Parathyroid adenoma (tissue), 2 donors: ENCODE results near the gene TSPAN32.

Experiments
- H2AFZ ChIP-seq: fragments of 300-600 bp; sonication (generic); one replicate; pipeline ENCODE4 v1.7.0; 2017; ENCODE audit warnings: antibody characterized with exemption, mild to moderate bottlenecking
- H3K27ac ChIP-seq: fragments of 300-600 bp; sonication (generic); one replicate; pipeline ENCODE4 v1.7.0; 2017
- H3K27me3 ChIP-seq: fragments of 300-600 bp; sonication (generic); one replicate; pipeline ENCODE4 v1.7.0; 2017; ENCODE audit warnings: low read length; ENCODE audit not compliant: control insufficient read depth, insufficient read depth
- H3K36me3 ChIP-seq: fragments of 300-600 bp; sonication (generic); one replicate; pipeline ENCODE4 v1.7.0; 2017; ENCODE audit warnings: low read length; ENCODE audit not compliant: control insufficient read depth, insufficient read depth
- H3K4me1 ChIP-seq: fragments of 300-600 bp; sonication (generic); one replicate; pipeline ENCODE4 v1.7.0; 2017; ENCODE audit warnings: control low read depth
- H3K4me2 ChIP-seq: fragments of 300-600 bp; sonication (generic); one replicate; pipeline ENCODE4 v1.7.0; 2017; ENCODE audit warnings: low read length
- H3K4me3 ChIP-seq: fragments of 300-600 bp; sonication (generic); one replicate; pipeline ENCODE4 v1.7.0; 2017; ENCODE audit warnings: low read depth, low read length
- H3K79me2 ChIP-seq: fragments of 300-600 bp; sonication (generic); one replicate; pipeline ENCODE4 v1.7.0; 2017; ENCODE audit warnings: control low read depth
- H3K9ac ChIP-seq: fragments of 300-600 bp; sonication (generic); one replicate; pipeline ENCODE4 v1.7.0; 2017; ENCODE audit warnings: mild to moderate bottlenecking
- H3K9me3 ChIP-seq: fragments of 300-600 bp; sonication (generic); one replicate; pipeline ENCODE4 v1.7.0; 2017; ENCODE audit warnings: low read length; ENCODE audit not compliant: control insufficient read depth
- CTCF ChIP-seq: fragments of 300-600 bp; sonication (generic); IDR thresholded peaks from one replicate; pipeline ENCODE4 v1.7.0; 2017; ENCODE audit warnings: antibody characterized with exemption, mild to moderate bottlenecking
- donor health status: primary hyperparathyroidism.

Gene TSPAN32

GRCh38 chr11:2306452-2306823 lies 4.6 kb downstream of the TSPAN32 start:
- H3K9ac ChIP-seq, result no peak overlapping the region
- H2AFZ ChIP-seq, result no peak overlapping the region
- no peak overlapping the region for H3K4me3 ChIP-seq
- no peak for TF ChIP-seq CTCF
- no peaks in the 10 kb centered on the region for H3K9me3 ChIP-seq
- H3K4me1 ChIP-seq, result no peaks in the 10 kb centered on the region
- H3K27ac ChIP-seq, result peak overlapping the region; percentile 54
- no peaks in the 10 kb centered on the region for H3K79me2 ChIP-seq
- no peaks in the 10 kb centered on the region for H3K36me3 ChIP-seq
- no peak overlapping the region for H3K4me2 ChIP-seq
- H3K27me3 ChIP-seq, result no peaks in the 10 kb centered on the region

GRCh38 chr11:2306877-2307500 lies 5.2 kb downstream of the TSPAN32 start:
- Histone ChIP-seq H3K27ac (no peak overlapping the region), H3K4me3 (no peak overlapping the region), H3K79me2 (no peaks in the 10 kb centered on the region), H3K4me1 (no peaks in the 10 kb centered on the region), H3K36me3 (no peaks in the 10 kb centered on the region), H3K9ac (no peak overlapping the region), H2AFZ (no peak overlapping the region), H3K4me2 (no peak overlapping the region), H3K27me3 (no peaks in the 10 kb centered on the region), H3K9me3 (no peaks in the 10 kb centered on the region)
- TF ChIP-seq CTCF, result no peak

GRCh38 chr11:2307501-2308331 lies 5.9 kb downstream of the TSPAN32 start:
- no peaks in the 10 kb centered on the region for H3K36me3 ChIP-seq
- H3K79me2 ChIP-seq, result no peaks in the 10 kb centered on the region
- no peak overlapping the region for H3K4me2 ChIP-seq
- no peak overlapping the region for H3K4me3 ChIP-seq
- TF ChIP-seq CTCF, result no peak
- H3K9ac ChIP-seq, result no peak overlapping the region
- no peak overlapping the region for H3K27ac ChIP-seq
- no peak overlapping the region for H2AFZ ChIP-seq
- H3K9me3 ChIP-seq, result no peaks in the 10 kb centered on the region
- H3K4me1 ChIP-seq, result no peaks in the 10 kb centered on the region
- H3K27me3 ChIP-seq, result no peaks in the 10 kb centered on the region

GRCh38 chr11:2308713-2309112 lies 6.9 kb downstream of the TSPAN32 start:
- no peaks in the 10 kb centered on the region for H3K27me3 ChIP-seq
- H3K79me2 ChIP-seq, result no peaks in the 10 kb centered on the region
- H3K4me3 ChIP-seq, result no peak overlapping the region
- H3K36me3 ChIP-seq, result no peaks in the 10 kb centered on the region
- no peak overlapping the region for H3K27ac ChIP-seq
- no peak overlapping the region for H3K4me2 ChIP-seq
- H2AFZ ChIP-seq, result no peak overlapping the region
- H3K4me1 ChIP-seq, result no peaks in the 10 kb centered on the region
- no peaks in the 10 kb centered on the region for H3K9me3 ChIP-seq
- H3K9ac ChIP-seq, result no peak overlapping the region
- TF ChIP-seq CTCF, result no peak
